Measurements from ENCODE around the gene TENM3.
"Not testable (repeated sequence)": the region's sequence is repeated elsewhere in the genome, so short reads cannot be mapped to it uniquely, and the experiment has no call there.

TENM3 gene

DNA sequence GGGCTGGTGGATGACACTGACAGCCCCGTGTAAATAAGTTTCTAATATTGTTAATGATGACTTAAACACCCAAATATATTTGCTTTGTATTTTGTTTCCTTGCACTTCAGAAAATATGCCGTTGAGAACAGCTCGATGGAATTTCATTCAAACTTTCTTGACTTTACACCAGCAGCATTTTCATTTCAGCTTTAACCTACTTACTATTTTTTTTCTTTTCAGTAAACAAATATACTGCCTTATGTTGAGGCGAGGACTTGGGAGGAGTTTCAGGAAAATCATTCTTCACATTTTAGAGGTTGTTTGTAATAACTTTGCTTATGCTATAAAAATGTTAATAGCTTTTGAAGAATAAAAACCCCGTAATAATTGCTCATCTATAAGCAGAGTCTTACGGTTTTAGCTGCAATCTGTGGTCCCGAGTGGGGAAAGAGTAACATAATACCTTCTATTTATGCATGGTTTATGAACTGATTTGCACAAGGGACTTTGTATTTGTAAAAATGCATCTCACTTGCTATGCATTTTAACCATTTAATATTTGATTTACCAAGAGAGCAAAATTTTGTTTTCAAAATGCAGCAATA, 14.1 kb upstream of the TENM3 start:
- no peak for DNase-seq

DNA sequence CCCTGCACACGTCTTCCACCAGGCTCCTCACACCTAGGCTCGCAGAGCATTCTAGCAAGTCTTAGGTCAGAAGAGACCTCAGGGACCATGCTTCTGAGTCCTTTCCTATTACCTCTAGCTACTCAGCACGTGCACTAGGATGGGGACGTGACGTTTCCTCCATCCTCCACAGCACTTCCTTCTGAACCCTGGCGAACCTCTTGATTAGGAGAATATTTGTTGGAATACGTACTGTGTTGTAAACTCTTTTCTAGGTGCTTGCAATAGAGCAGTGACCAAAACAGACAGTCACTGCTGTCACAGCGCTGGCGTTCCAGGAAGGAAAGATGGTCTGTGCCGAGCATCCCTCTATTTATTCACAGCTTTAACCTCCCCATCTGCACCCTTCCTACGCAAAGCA, 12.9 kb upstream of the TENM3 start:
- no peak for DNase-seq

DNA sequence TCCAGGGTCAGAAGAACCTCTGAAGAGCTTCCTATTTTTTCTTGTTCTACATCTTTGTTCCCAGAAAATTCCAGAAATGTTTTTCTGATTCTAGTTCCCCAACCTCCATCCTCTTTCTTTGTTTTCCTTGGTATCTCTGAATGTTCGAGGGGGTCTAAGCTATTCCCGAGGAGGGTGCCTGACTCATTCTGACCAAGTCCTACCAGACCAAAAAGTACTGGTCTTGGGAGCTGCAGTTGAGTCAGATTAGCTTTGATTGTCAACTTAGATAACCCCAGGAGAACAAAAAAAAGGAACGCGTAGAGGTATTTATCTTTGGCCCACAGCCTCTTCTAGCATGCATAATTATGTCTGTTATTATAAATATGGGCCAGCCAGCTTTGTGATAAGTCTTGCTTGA, 12.1 kb upstream of the TENM3 start:
- no peak for DNase-seq

DNA sequence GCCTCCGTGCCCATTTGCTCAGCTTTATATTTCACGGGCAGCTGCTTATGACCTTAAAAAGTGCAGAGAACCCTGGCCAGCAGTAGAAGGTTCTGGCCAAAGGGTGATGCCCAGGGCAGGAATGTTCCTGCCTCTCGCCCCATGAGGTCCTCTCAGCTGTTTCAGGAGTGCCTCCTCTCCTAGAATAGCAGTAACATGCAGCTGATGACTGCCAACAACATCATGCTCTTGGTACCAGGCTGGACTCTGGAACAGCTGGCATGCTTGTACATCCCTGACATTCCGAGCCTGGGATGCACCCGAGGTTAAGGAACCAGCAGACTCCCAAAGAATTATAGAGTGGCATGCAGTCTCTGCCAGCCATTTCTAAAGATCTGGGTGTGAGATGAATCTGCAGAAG, 11.7 kb upstream of the TENM3 start:
- no peak for DNase-seq

DNA sequence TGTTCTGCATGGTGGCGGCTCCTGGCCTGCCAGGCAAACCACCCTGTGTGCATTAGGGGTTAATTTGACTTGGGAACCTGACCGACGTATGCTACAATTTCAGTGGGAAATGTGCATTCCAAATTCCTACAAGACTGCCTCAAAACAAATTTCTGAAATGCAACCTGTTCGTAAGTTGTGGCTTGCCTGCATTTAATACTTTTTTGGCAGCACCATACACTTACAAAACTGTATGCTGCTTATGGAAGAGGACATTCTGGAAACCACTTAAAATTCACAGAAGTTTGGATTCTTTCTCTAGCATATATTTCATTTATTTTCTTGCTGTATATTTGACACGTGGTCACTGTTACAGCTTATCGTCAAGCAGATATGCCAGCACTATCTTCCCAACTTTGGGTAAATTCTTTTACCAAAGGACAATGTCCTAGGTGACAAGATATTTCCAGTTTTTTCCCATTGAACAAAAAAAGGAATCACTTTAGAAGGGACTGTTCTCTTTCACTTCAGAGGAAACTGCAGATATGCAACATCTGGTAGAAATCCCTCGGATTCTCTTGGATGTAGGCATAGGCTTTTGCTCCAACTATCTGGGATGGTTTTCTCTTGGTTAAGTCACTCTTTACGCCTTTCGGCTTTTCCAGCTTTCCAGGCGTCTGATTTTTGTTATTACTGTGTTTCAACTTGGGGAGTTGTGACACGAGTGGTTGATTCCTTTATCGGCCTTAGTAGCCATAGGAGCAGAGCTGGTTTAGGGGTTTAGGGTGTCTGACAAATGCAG, 9.7 kb upstream of the TENM3 start:
- DNase-seq: no peak

DNA sequence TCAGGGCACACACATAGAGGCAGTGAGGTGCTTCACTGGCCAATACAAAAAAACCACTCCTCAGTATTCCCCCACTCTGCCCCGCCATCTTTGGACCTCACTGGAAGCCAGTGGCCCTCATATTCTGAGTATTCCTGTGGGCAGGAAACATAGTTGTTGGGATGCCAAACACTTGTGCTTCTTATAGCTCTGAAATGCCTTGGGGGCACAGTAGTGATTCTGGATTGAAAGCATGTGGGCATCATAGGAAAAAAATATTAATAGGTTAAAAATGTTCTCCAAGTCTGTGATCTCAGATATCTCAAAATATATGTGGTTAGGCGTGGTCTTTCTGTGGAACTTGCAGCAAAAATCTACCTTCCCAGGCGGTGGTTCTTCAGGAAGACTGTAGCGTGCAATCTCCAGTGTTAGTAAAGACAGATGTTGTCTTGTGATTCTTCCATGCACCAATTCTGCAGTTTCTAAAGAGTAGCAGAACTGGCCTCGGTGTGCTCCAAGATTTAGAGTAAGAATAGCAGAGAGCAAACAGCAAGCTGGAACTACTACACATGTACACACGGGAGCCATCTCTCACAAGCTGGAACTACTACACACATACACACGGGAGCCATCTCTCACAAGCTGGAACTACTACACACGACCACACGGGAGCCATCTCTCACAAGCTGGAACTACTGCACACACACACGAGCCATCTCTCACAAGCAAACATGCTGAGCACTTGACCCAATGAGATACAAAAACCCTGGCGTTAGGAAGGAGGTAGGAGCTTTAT, 8.0 kb upstream of the TENM3 start:
- DNase-seq: no peak

DNA sequence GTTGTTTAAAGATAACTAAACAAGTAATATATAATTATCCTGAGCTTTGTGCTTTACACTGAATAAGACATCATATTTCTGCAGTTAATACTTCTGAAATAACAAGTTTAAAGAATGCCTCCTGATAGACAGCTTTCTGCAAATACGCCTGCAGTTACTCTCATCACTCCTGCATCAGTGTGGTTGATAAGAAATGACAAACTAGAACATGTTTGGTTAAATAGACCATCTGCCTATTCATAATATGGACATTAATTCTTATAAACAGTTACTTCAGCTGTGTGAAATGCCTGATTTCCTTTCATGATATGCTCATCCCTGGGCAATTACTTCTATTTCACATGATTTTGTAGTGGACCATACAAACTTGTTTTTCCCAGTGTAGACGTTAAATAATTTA, 7.0 kb upstream of the TENM3 start:
- DNase-seq: no peak

DNA sequence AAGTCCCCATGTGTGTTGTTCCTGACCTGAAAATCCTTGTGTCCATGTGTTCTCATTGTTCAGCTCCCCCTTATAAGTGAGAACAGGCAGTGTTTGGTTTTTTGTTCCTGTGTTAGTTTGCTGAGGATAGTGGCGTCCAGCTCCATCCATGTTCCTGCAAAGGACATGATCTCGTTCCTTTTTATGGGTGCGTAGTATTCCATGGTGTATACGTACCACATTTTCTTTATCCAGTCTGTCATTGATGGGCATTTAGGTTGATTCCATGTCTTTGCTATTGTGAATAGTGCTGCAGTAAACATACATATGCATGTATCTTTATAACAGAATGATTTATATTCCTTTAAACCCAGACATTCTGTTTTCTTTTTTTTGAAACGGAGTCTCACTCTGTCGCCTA, 6.2 kb upstream of the TENM3 start:
- DNase-seq: not testable (repeated sequence)

DNA sequence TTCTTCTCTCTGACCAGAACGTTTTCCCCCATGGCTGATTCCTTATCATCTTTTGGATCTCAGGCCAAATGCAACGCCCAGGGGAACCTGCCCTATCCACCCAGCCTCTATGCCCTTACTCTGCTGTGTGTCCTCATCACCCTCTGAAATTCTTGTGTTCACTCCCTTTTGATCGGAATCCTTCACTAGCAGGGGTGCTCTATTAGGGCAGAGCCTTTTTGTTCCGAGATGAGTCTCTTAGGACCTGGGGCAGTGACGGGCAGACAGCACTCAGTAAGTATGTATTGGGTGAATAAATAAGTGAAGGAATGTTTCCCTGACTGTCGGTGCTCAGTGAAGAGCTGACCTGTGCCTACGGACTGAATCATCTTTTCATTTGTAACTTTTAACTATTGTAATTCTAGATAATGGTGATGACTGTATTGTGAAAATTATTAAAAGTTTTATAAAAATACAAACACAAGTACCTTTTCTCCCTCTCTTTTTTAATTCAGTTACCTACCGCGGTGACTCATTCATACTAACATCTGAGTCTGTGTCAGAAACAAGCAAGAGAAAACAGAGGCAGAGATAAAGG, 4.8 kb upstream of the TENM3 start:
- no peak for DNase-seq

DNA sequence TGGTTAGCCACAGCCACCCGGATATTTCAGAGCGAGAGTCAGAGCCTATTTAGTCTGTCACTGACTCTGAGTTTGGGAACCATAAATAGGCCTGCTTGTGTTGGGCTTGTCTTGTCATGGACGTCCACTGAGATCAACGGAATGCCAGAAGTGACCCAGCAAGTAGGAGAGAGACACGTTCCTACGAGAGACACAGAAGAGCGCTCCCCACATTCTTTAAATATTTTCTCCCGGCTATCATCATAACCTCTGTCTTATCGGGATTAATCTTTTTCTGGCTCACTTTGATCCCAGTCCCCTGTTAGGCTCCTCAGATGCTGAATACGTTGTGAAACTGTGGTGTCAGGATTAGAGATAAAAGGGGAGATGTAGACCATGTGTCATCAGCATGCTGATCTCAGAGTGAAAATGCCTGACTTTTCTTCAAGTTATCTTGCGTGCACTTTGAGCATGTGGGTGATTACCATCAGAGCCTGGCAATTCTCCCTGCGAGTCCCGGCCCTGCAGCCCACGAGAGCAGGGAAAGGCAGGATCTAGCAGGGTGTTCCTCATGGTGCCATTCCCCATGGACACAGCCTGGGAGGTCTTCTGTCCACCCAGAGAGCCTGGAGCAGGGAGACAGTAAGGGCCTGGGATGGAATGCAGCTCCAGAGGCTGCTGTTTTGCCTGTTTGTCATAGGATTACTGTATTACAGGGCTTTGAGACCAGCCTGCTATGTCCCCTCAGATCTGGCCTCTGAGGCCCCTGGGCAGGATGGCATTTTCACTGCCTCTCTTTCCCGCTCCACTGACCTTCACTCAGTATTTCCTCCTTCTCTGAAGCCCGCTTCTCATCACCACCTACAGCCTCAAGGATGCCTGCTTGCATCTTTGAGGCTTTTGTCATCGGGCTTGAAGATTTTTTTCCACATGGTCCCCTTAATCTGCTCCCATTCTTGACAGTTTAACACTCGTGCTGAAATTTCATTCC, 2.8 kb upstream of the TENM3 start:
- DNase-seq: no peak

DNA sequence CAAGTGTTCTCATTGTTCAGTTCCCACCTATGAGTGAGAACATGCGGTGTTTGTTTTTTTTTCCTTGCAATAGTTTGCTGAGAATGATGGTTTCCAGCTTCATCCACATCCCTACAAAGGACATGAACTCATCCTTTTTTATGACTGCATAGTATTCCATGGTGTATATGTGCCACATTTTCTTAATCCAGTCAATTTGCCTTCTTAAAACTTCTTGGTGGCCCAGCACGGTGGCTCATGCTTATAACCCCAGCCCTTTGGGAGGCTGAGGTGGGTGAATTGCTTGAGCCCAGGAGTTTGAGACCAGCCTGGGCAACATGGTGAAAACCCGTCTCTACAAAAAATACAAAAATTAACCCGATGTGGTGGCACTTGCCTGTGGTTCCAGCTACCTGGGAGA, 942 bp upstream of the TENM3 start:
- DNase-seq: not testable (repeated sequence)

DNA sequence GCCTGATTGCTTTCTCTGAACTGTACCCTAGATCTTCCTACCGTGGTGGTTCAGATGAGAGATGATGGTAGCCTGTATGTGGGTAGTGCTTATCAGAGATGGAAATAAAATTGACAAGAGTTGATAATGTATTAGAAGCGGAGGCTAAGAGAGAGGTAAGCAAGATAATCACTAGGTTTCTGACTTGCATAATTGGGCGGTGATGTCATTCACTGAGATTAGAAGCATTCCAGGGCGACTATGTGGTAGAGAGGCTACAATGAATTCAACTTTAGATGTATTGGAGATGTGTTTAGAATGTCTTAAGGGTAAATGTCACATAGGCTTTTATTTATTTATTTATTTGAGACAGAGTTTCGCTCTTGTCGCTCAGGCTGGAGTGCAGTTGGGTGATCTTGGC, 415 bp upstream of the TENM3 start:
- DNase-seq: no peak

DNA sequence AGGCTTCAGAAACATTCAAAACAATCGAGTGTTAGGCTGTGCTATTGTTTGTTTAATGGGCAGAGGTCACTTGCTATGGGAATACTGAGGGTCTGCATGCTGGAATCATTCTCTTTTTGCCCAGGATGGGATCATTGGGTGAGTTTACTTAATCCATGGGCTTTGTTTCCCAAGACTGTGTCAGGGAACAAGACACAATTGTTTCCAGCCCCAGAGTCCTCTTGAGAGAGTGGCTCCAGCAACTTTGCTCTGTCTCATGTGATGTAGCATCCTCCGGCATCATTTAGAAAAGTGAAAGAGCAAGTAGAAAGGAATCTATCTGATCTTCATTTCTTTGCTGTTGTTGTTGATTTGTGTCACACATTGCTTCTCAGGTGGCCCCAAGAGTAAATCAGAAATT, 1.8 kb downstream of the TENM3 start:
- no peak for DNase-seq

DNA sequence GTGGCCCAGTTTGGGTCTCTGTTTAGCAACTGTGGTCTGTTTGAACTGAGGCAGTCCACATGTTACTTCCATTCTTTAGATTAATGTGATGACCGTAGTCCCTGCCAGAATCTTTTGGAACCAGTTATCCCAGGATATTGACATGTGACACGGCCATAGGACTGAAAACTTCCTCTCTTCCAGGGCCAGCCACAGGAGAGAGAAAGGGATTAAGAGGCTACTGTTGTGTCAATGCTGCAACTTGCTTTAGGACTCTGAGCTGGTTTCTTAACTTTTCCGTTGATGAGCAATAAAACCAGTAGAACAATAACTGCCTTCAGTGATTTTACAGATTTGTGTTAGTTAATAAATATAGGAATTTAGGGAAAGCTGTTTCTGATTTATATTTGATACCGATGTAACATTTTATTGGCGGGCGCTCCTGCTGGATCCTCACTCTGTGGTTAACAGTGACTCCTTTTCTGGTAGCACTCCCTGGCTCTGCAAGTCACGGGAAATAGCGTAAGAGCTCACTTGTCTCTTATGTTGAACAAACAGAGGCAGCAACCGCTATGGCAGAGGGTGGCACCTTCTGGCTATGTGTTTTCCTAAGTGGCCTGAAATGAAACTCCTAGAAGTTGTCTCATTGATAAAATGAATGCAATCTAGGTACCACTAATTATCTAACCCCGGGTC, 2.5 kb downstream of the TENM3 start:
- no peak for DNase-seq

DNA sequence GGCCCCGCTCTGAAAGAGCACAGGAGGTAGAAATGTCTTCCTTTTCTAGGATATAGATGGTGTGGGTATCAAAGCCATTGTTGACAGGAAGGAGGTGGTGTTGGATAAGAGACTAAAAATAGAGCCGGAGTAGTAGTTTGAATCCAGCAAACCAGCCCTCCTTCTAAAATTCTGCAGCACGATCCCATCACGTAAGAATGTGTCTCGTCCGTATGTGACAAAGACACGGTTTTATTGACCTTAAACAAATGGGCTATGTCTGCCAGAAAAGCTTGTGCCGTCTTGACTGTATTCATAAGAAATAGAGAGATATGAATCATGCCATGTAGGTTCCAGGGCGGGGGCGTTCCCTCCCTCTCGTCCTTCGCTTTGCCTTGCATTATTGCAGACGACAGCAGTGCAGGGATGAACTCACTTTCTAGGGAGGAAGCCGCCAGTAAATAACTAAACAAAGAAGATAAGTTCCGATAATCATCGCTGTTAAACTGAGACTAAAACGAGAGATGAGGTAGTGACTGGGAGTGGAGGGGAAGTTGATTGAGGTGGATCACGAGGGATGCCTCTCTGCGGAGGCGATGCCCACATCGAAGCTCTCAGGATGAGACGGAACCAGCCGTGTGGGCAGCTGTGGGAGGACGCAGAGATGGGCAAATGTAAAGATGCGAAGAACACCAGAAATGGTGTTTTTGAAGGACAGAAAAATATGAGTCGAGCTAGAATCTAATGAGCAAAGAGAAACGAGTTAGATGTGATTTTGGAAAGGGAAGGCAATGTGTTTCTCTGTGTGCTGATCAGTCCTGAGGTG, 3.4 kb downstream of the TENM3 start:
- DNase-seq: no peak

DNA sequence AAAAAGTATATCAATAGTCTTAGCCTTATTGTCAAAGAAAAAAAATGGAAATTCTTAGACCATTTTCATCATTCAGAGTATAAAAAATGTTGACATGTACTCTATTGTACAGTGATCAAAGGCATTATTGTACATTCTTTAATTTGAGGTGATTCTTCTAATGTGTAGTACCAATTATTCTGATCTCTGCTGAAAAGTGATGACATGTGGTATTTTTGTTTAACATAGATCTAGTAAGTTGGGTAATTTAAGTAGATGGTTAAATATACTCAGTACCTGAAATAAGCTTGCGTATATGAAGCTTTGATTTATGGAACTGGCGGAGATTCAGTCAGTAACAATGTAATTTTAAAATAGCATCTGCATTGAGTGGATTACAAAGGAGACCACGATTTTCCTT, 5.1 kb downstream of the TENM3 start:
- no peak for DNase-seq

DNA sequence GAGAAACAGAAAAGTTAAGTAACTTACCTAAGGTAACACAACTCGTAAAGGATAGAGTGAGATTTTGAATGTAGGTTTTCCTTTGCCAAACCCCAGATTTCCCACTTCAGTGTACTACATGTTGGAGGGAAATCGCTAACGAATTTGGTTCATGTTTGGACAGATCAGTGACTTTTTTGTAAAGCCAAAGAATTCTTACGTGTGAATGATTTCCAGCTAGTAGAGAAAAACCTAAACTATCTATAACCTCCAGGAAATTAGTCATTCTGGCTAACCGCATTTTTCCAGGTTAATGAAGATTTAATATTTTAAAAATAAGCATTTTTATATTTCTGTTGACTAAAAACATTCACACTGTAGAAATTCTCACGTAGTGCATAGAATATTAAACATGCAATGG, 7.2 kb downstream of the TENM3 start:
- no peak for DNase-seq

DNA sequence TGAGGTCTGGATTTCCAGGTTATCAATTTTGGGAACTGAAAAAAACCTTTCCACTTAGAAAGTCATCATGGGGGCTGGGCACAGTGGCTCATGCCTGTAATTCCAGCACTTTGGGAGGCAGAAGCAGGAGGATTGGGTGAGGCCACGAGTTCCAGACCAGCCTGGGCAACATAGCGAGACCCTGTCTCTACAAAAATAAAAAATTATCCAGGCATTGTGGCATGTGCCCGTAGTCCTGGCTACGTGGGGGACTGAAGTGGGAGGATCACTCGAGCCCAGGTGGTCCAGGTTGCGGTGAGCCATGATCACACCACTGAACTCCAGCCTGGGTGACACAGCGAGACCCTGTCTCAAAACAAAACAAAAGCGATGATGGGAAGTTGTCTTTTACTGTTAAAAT, 7.9 kb downstream of the TENM3 start:
- no peak for DNase-seq

DNA sequence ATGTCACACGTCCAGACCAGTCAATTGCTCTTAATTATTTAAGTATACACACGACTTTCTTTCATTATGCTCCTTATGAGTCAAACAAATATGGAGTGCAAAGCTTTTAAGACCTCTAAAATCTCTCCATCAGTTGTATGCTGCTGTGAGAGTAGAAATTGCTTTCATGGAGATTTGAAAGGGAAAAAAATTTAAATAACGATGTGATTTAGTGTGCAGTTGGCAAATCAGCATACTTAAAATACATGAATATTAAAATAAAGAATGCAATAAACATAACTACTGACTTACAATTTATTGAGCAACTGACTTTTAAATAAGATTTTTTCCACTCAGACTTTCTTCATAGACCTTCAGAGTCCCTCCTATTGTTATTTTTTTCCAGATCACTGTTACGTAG, 9.0 kb downstream of the TENM3 start:
- DNase-seq: no peak

DNA sequence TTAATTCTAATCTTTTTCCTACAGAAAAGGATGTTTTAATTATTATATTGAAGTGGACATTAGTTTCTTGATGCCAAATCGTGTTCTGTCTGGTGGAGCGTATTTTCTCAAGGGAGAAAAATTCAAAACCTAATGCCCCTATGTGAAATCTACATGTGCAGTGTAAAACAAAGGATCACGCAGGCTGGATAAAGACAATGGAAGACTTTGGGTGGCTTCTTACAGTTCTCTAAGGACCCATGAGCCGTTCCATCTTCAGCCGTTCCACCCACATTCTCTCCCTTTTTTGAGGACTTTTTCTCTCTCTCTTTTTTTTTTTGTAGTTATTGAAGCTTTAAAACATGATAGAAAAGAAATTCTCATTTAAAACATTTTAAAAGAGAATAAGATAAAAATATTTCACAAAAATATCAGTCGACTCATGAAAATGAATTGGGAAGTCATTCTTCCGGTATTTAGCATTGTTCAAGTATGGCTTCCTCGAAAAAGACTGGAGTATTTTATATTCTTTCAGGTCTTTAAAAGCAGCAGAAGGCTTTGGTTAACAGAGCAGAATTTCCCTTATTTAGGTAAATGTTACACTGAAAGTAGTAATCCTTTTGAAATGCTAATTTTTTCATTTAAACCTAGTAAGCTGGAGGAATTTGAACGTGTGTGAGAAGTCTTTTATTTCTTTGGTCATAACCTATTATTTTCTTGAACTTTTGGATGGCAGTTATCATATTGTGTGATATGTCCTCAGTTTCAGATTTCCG, 11.0 kb downstream of the TENM3 start:
- no peak for DNase-seq
